Upper lobe of left lung (tissue), 6 donors: ENCODE data around the gene DHRS2. TPM values are rescaled to one million over a fixed set of nuclear protein-coding genes. Genes with fewer than 3 reads are reported as not detected.

Experiments used
- ATAC-seq, 2 donors: fragments of 200-7000 bp; cut with Tn5 transposase; one replicate each; pipeline ENCODE4 v1.9.1; 2022; ENCODE audit warnings: mild to moderate bottlenecking in 2 of 2, moderate library complexity in 2 of 2; ENCODE audit not compliant: low FRiP score in 2 of 2
- DNase-seq, 2 donors: peaks; one replicate each; pipeline ENCODE4 v3.0.0-alpha.2; 2019 to 2020
- H3K27ac ChIP-seq, 4 donors: fragments of 200-600 bp; sonication (generic); one replicate each; pipeline ENCODE4 v1.5.1; 2016 to 2019
- H3K27me3 ChIP-seq, 4 donors: fragments of 200-600 bp; sonication (generic); one replicate each; pipeline ENCODE4 v1.5.1; 2017 to 2019
- H3K36me3 ChIP-seq, 4 donors: fragments of 200-600 bp; sonication (generic); one replicate each; pipeline ENCODE4 v1.5.1; 2016 to 2019
- H3K4me1 ChIP-seq, 4 donors: fragments of 200-600 bp; sonication (generic); one replicate each; pipeline ENCODE4 v1.5.1; 2018 to 2019
- H3K4me3 ChIP-seq, 4 donors: fragments of 200-600 bp; sonication (generic); one replicate each; pipeline ENCODE4 v1.5.1; 2017 to 2019; ENCODE audit warnings: mild to moderate bottlenecking in 2 of 4, moderate library complexity in 1 of 4
- H3K9me3 ChIP-seq, 4 donors: fragments of 200-600 bp; sonication (generic); one replicate each; pipeline ENCODE4 v1.5.1; 2018 to 2019
- EP300 ChIP-seq, 4 donors: sonication (generic); formaldehyde crosslinking; IDR thresholded peaks; one replicate each; pipeline ENCODE4 v1.5.1; 2017; ENCODE audit warnings: antibody characterized with exemption in 4 of 4, control low read depth in 2 of 4
- POLR2A ChIP-seq, 4 donors: fragments of 450-650 bp; IDR thresholded peaks; one replicate each; pipeline ENCODE4 v1.5.1; 2016 to 2017; ENCODE audit warnings: antibody characterized with exemption in 4 of 4, mild to moderate bottlenecking in 2 of 4
- POLR2AphosphoS5 ChIP-seq, 2 donors: sonication (generic); formaldehyde crosslinking; IDR thresholded peaks; one replicate each; pipeline ENCODE4 v1.5.1; 2017; ENCODE audit warnings: antibody characterized with exemption in 2 of 2
- WGBS, 2 donors: methylation state at CpG; one replicate each; pipeline ENCODE4 v1.1.5; 2017 to 2018; 5-methylcytosine and 5-hydroxymethylcytosine counted together
- total RNA-seq, 6 donors: library from RNA; depleted of rRNA in 4 of 6; stranded (reverse); fragments of >200 nt in 4 of 6; gene quantifications; one replicate each; pipeline versions ENCODE4 v1.1.0 to v1.2.1, GENCODE V29; 2016 to 2021
- TF ChIP-seq, protein P1 (sequence below), 6 experiments: fragments of 450-650 bp in 4 of 6; fragments of 200-600 bp in 2 of 6; sonication (generic) in 2 of 6; IDR thresholded peaks; one replicate each; pipeline ENCODE4 v1.5.1; 2016 to 2019; ENCODE audit warnings: antibody characterized with exemption in 6 of 6
- donor health status: DM: no; HTN: no; CAD: no; lungs with moderate emphysema.
- donor health status: DM: no; HTN: yes; CAD: no; lungs with severe emphysema.

Gene DHRS2
- total RNA-seq, 6 donors from 2014 or later, result 0.30 to 5.2 (median 0.76) TPM; not detected in 1

DNA sequence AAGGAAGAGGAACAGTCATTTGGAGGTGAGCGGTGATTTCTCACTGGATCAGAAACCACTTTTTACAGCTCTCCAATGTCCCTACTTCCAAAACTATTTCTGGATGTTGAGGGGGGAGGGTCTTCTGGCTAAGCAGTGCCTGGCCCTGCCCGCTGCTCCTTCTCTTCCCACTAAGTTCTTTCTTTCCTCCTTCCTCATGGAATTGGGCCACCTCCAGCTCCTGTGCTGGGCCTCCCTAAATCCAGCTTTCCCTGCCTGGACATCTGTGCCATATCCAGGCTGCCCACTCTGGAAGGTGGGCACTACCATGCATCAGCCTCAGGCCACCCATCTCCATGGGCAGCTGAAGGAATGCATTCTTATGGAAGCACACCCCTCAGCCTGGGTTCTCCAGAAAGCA is 11.5 kb downstream of the DHRS2 start:
- TF ChIP-seq POLR2AphosphoS5 (IDR thresholded peaks at IDR 0.05) (no peak), EP300 (IDR thresholded peaks at IDR 0.05) (no peak), POLR2A (IDR thresholded peaks at IDR 0.05) (no peak)
- TF ChIP-seq, protein P1, sequence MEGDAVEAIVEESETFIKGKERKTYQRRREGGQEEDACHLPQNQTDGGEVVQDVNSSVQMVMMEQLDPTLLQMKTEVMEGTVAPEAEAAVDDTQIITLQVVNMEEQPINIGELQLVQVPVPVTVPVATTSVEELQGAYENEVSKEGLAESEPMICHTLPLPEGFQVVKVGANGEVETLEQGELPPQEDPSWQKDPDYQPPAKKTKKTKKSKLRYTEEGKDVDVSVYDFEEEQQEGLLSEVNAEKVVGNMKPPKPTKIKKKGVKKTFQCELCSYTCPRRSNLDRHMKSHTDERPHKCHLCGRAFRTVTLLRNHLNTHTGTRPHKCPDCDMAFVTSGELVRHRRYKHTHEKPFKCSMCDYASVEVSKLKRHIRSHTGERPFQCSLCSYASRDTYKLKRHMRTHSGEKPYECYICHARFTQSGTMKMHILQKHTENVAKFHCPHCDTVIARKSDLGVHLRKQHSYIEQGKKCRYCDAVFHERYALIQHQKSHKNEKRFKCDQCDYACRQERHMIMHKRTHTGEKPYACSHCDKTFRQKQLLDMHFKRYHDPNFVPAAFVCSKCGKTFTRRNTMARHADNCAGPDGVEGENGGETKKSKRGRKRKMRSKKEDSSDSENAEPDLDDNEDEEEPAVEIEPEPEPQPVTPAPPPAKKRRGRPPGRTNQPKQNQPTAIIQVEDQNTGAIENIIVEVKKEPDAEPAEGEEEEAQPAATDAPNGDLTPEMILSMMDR (IDR thresholded peaks at IDR 0.05), result no peak
- H3K27me3 ChIP-seq, result no peaks in the 10 kb centered on the region
- H3K4me1 ChIP-seq, result no peaks in the 10 kb centered on the region
- no peak overlapping the region for H3K4me3 ChIP-seq
- no peaks in the 10 kb centered on the region for H3K9me3 ChIP-seq
- ATAC-seq (no peak), DNase-seq (no peak)
- 90 to 94% methylated on average over 2 of the region's 2 CpGs for WGBS, 2 donors
- no peaks in the 10 kb centered on the region for H3K36me3 ChIP-seq
- H3K27ac ChIP-seq, result no peak overlapping the region

DNA sequence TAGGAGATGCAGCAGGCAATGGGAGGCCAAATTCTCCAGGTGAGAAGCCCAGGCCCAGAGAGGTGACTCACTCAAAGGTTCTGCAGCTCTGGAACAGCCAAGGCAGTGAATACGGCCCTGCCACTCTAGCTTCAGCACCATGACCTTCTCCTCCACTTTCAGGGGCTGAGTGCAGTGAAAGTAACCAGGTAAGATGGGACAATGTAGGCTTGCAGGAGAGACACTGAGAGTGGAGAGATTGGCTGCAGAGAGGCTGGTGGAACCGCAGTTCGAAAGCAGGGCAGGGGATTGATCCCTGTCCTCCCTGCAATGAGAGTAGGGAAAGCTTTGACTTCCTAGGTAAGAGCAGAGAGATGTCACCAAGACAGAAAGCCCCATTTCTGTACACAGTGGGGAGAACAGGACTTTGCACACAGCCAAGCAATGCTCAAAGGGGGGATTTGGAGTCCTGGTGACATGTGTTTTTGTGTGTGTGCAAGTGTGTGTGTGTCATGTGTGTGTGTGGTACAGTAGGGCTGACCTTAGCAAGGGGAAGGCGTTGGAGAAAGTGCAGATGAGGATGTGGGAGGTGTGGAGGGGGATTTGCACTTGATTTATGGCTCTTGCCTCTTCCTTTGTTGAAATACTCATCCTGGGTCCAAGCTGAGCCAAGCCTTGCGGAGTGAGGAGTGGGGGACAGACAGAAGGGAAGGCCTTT is 12.7 kb downstream of the DHRS2 start:
- H3K27me3 ChIP-seq, result no peaks in the 10 kb centered on the region
- H3K27ac ChIP-seq, result no peak overlapping the region
- H3K36me3 ChIP-seq, result no peaks in the 10 kb centered on the region
- no peaks in the 10 kb centered on the region for H3K9me3 ChIP-seq
- ATAC-seq, result no peak
- no peak for DNase-seq
- H3K4me1 ChIP-seq, result no peaks in the 10 kb centered on the region
- no peak for TF ChIP-seq POLR2AphosphoS5 (IDR thresholded peaks at IDR 0.05)
- TF ChIP-seq, protein P1 (IDR thresholded peaks at IDR 0.05), result no peak
- TF ChIP-seq POLR2A (IDR thresholded peaks at IDR 0.05), result no peak
- no peak for TF ChIP-seq EP300 (IDR thresholded peaks at IDR 0.05)
- no peak overlapping the region for H3K4me3 ChIP-seq
- 87 to 88% methylated on average over 5 of the region's 5 CpGs for WGBS, 2 donors

DNA sequence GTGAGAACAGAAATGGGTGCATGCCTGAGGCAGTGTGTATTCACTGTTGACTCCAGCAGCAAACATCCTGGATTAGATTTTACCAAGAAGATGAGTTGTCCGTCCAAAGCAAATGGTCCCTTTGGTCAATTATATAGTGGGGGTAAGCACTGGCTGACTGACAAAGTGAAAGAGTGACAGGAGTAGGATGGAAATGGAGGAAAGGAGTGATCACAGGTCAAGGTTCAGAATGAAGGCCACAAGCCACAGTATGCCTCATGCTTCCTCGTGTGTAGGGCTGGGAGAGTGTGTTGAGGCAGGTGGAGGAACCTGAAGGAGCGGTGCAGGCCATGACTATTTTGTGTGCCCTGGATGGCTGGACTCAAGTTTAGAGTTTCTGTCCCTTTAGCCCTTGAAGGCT is 14.3 kb downstream of the DHRS2 start:
- H3K27me3 ChIP-seq, result no peaks in the 10 kb centered on the region
- no peak for TF ChIP-seq POLR2A (IDR thresholded peaks at IDR 0.05)
- TF ChIP-seq, protein P1 (IDR thresholded peaks at IDR 0.05), result no peak
- no peak for TF ChIP-seq POLR2AphosphoS5 (IDR thresholded peaks at IDR 0.05)
- TF ChIP-seq EP300 (IDR thresholded peaks at IDR 0.05), result no peak
- no peaks in the 10 kb centered on the region for H3K4me1 ChIP-seq
- WGBS, 2 donors, result 75 to 88% methylated on average over 3 of the region's 3 CpGs
- no peak overlapping the region for H3K27ac ChIP-seq
- no peak overlapping the region for H3K4me3 ChIP-seq
- no peaks in the 10 kb centered on the region for H3K9me3 ChIP-seq
- H3K36me3 ChIP-seq, result no peaks in the 10 kb centered on the region
- ATAC-seq (no peak), DNase-seq (no peak)

DNA sequence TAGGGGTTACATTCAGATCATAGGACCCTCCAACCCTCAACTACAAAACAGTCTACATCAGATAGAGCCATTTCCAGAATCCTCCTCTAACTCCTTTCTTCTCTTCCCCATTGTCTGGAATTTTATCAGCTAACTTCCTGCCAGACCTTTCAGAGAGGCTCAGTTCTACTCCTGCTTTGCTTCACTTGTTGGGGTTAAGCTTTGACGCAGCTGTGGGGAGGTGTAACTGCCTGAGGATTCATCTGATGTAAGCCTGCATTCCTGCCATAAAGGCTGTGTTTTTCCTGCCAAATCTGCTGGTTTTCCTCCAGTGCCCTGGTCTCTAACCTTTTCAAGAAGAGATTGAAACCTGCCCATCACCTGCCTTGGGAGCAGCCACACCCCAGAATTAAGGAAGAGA is 16.9 kb downstream of the DHRS2 start:
- Histone ChIP-seq H3K4me3 (no peak overlapping the region), H3K27me3 (no peaks in the 10 kb centered on the region), H3K36me3 (no peaks in the 10 kb centered on the region), H3K9me3 (no peaks in the 10 kb centered on the region), H3K4me1 (no peaks in the 10 kb centered on the region), H3K27ac (no peak overlapping the region)
- DNase-seq, result no peak
- WGBS, 2 donors, result 50 to 80% methylated on average over 1 of the region's 1 CpG
- TF ChIP-seq POLR2AphosphoS5 (IDR thresholded peaks at IDR 0.05) (no peak), EP300 (IDR thresholded peaks at IDR 0.05) (no peak), POLR2A (IDR thresholded peaks at IDR 0.05) (no peak)
- TF ChIP-seq, protein P1 (IDR thresholded peaks at IDR 0.05), result no peak
- ATAC-seq, result no peak

DNA sequence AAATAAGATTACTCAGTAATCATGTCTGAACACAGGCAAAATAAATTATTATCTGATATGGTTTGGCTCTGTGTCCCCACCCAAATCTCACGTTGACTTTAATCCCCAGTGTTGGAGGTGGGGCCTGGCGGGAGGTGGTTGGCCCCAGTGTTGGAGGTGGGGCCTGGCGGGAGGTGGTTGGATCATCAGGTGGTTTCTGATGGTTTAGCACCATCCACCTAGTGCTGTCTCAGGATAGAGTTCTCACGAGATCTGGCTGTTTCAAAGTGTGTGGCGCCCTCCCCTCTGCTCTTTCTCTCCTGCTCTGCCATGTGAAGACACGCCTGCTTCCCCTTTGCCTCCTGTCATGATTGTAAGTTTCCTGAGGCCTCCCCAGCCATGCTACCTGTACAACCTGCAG is 18.1 kb downstream of the DHRS2 start:
- no peak for TF ChIP-seq EP300 (IDR thresholded peaks at IDR 0.05)
- TF ChIP-seq, protein P1 (IDR thresholded peaks at IDR 0.05), result no peak
- TF ChIP-seq POLR2AphosphoS5 (IDR thresholded peaks at IDR 0.05), result no peak
- TF ChIP-seq POLR2A (IDR thresholded peaks at IDR 0.05), result no peak
- Histone ChIP-seq H3K27ac (no peak overlapping the region), H3K4me3 (no peak overlapping the region), H3K4me1 (no peaks in the 10 kb centered on the region), H3K9me3 (no peaks in the 10 kb centered on the region), H3K36me3 (no peaks in the 10 kb centered on the region), H3K27me3 (no peaks in the 10 kb centered on the region)
- no peak for DNase-seq
- ATAC-seq, result no peak
- 89% methylated on average over 5 to 6 of the region's 6 CpGs for WGBS, 2 donors
